CMK (cell line): ENCODE results near the gene SYTL3.
"Not testable (repeated sequence)": the region's sequence is repeated elsewhere in the genome, so short reads cannot be mapped to it uniquely, and the experiment has no call there.

Source experiments
- DNase-seq: peaks from one replicate; pipeline ENCODE4 v3.0.0-alpha.2; 2010; ENCODE audit warnings: low read depth

Gene SYTL3

DNA sequence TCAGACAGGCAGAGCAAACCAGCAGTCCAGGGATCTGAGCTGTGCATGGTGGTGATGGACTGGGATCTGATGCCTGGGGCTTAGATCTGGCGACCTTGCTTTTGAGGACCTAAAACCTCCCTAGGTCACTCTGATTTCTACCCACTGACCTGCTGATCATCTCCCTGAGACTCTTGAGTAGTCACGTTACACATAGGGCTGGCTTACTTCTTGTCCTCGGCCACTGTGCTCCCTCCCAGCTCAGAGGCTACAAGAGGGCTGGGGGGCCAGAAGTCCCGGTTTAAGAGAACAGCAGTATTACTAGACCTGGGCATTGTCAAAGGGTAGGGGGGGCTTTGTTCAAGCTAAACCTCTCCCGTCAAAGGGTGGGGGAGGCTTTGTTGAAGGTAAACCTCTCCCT, 10.8 kb upstream of the SYTL3 start:
- no peak for DNase-seq

DNA sequence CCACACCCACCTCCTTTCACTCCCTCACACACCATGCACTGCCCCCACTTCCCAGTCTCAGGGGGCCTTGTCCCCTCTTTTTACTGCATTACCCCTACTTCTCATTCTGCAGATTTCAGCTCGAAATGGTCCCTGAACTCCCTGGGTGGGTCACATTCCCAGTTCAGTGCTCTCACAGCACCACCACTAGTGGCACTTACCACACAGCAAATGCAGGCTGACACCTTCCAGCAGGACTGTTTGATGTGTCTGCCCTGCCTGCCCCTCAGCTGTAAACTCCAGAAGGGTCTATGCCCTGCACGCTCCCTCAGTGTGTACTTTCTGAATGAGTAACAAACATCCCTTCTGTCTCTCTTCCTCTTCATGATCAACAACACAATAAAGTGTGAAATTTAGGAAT, 9.3 kb upstream of the SYTL3 start:
- no peak for DNase-seq

- DNase-seq: no peak
Measured at GRCh38 chr6:158642097-158642601, 7.7 kb upstream of the SYTL3 start.

DNA sequence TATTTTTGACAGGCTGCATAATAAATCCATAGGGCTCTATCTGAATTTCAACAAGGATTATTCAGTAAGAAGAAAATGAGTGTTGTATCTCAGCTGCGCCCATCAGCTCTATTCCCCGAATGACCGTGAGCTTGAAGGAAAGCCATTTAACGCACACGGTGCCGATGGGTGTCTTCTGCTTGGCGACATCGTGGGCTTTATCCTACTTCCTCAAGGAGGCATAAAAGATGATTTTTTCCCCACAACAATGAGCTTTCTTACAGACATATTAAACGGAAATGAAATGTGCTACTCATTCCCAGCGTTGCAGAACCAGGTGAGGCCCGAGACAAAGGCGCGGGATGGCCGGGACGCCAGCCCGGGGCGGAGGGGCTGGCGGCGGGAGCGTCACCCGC, 6.0 kb upstream of the SYTL3 start:
- no peak for DNase-seq

DNA sequence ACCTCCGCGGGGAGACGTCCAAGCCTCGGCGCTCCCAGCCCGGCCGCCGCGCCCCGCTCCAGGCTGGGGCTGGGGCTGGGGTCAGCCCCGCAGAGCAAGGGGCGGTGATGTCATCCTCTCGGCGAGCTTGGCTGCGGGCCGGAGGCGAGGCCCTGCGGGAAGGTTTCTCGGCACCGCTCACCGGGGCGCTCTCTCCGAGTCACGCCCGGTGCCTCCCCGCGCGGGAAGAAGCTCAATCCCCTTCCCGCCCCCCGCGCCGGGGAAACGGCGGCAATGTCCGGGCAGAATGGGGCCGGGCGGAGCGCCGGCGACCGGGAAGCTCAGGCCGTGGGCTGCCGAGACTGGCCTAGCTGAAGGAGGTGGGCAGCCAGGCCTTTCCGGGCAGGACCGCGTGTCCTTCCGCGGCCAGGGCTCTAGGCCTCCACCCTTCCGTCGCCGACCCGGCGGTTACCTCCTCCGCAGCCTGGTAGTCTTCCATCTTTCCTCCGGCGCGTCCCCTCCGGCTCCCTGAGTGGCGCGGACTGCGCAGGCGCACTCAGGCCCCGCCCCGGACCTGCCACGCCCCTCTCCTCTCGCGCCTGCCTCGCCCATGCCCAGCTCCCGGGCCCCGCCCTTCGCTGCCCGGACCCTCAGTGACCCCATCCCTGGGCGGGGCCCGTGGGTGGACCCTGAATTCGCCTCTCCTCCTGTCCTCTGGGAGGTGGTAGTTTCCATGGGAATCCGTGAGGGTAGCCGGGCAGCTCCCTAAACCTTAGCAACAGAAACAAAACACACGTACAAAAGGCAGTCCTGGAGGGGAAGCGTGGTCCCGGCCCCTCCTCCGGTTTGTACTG, 5.4 kb upstream of the SYTL3 start, which contains the start of gene DYNLT1:
DYNLT1 (minus strand) TSS at position 513 of the 833 bp plus-strand sequence; CDS start at position 478, 35 bp downstream.
- peak; percentile 93 for DNase-seq

DNA sequence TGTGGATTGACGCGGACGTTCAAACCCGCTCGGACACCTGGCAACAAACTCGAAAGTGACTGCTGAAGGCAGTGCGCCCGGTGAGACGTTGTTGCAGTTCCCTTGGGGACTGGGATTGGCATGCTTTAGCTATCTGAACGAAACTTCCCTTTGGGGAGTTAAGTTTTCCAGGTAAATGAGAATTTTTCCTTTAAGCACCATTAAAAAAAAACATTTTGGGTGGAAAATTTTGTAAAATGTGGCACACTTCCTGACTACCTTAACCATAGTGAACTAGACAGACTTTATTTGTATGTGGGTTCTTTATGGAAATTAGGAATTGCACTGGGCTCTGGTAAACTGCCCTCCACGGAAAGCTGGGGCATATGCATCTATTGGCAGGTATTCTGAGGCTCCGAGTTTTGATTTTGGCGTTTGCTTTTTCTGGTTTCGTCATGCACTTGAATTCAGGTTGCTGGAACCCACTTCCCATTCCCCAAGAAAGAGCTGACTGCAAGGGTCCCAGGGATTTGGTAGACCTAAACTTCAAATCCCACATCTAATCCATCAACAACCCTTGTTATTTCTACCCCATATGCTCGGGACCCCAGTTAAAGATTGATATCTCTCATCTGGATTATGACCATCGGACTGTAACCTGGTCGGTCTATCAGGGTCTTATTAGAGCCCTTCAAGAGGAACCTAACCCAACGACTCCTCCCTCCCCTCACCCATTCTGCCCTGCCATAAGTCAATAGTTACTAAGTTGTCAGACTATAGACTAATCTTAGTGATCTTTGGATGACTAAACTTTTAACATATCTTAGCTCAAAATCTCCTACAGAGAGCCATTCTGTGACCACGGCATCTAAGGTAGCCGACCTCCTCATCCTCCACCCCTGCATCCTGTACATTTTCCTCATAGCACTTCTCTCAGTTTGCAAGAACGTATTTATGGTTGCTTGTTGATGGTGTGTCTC, 4.5 kb upstream of the SYTL3 start:
- no peak for DNase-seq

DNA sequence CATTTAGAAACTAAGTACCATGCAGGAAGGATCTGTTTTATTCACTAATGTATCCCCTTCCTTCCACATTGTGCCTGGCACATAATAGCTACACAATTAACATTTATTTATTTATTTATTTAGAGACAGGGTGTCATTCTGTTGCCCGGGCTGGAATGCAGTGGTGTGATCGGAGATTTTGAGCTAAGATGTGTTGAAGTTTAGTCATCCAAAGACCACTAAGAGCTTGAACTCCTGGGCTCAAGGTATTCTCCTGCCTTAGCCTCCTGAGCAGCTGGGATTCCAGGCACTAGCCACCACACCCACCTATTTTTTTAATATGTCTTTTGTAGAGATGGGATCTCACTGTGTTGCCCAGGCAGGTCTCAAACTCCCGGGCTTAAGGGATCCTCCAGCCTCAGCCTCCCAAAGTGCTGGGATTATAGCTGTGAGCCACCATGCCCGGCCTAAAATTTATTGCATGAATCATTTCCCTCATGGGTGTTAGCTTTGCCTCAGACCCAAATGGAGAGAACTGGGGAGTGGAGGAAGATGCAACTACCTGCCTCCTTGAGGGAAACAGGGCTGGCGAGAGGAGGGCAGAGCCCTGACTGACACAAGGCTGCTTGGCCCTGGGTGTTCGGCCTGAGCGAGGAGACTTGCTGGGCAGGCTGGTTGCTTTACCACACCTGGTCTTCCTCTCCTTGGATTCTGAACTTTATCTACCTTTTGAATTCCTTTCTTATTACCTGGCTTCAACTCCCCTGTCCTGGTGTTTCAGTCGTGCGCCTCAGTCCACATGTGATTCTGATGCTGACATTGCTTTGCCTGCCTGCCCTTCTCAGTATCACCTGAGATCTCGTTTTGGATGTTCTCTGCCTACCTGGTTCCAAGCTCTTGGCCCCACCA, 3.6 kb upstream of the SYTL3 start:
- no peak for DNase-seq

DNA sequence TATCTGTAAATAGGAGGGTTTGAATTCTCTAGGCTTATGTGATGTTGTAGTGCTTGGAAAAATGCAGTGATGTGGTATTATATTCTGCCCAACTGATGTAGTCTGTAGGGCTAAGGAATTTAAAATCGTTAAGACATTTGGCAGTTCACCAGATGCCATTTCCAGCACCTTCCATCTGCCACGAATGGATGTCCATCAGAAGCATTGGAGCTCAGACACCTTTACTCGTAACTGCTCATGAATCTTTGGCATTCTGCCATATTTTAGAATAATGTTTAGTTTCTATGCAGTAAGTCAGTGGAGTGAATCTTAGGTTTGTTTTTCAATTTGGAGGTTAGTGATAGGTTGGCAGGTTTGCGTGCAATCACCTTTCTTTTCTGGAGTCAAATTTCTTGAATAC, 2.4 kb upstream of the SYTL3 start:
- no peak for DNase-seq

GRCh38 chr6:158648682-158649131, 1.1 kb upstream of the SYTL3 start:
- no peak for DNase-seq

- DNase-seq: not testable (repeated sequence)
Measured at GRCh38 chr6:158651981-158652737, 2.3 kb downstream of the SYTL3 start.

GRCh38 chr6:158653577-158654354, 3.9 kb downstream of the SYTL3 start:
- no peak for DNase-seq

DNA sequence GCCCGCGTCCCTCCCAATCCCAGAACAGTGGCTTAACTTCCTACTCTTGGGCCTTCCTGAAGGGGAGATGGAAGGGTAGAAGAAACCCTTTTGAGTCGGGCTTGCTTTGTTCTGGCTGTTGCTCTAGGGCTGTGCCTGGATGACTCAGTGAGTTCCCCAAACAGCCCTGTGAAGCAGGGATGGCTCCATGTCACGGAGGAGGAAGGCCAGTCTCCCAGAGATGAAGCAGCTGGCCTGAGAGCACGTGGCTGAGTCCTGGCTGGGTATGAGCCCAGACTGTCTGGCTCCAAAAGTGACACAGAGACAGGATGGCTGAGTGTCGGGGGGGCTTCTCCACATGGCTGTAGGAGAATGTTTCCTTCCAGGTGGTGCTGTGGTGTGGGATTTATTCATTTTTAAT, 4.6 kb downstream of the SYTL3 start:
- DNase-seq: no peak

- DNase-seq: no peak
Measured at GRCh38 chr6:158654960-158655489, 5.2 kb downstream of the SYTL3 start.

- DNase-seq: no peak
Measured at GRCh38 chr6:158655569-158656450, 6.0 kb downstream of the SYTL3 start.

- DNase-seq: not testable (repeated sequence)
Measured at GRCh38 chr6:158656986-158657385, 7.1 kb downstream of the SYTL3 start.

DNA sequence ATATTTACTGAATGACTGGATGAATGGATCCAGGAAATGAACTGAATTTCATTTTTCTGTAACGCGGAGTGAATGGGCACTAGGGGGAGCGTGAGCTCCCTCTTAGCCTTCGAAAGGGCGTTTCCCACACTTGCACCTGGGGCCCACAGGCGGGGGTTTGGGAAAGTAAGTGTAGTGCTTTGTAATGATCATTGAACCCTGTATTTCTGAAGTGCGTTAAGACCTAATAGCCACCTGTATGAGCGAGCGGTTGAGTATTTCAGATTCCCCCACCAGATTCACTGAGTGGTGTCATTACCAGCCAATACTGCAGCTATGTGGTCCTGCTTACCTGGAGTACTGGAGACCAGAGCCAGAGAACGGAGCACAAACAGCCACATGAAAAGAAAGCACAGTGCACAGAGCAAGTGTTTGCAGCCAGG, 10.5 kb downstream of the SYTL3 start:
- no peak for DNase-seq

GRCh38 chr6:158661156-158661685, 11.4 kb downstream of the SYTL3 start:
- DNase-seq: no peak

DNA sequence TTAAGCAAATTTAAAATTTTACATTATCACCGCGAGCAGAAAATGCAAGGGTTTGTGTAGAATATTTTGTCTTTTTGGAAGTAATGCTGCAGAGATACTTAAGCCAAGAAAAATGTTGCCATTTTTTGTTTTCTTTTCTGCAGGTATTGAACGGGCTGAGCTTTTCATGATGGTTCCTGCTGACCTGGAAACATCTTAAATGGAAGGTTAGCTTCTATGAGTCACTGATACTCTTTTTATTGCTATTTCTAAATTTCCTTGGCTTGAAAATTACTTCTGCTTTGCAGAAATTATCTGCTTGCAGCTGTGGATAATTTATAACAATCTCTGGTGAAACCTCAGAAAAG, 12.7 kb downstream of the SYTL3 start:
- no peak for DNase-seq
